Natural killer cell (primary cell): Measurements from ENCODE around the gene HAUS3. TPM values are rescaled to one million over a fixed set of nuclear protein-coding genes. Genes with fewer than 3 reads are reported as not detected.

Source experiments
- ATAC-seq, 3 donors: fragments of 150-1000 bp in 2 of 3; fragments of 200-7000 bp in 1 of 3; cut with Tn5 transposase; 1 replicate in 1 of 3; 2 replicates in 2 of 3; pipeline ENCODE4 v1.10.0; 2021; ENCODE audit warnings: mild to moderate bottlenecking in 2 of 3, moderate library complexity in 2 of 3
- DNase-seq, 2 donors: peaks; one replicate each; pipeline versions ENCODE4 v3.0.0 to v3.0.0-alpha.2; 2013 to 2021; ENCODE audit warnings: mixed read lengths in 1 of 2
- H3K27ac ChIP-seq: one replicate; pipeline ENCODE4 v1.5.1; 2013; ENCODE audit warnings: mild to moderate bottlenecking, low read length
- H3K27me3 ChIP-seq: one replicate; pipeline ENCODE4 v1.6.1; 2013; ENCODE audit warnings: low read length; ENCODE audit not compliant: control insufficient read depth, insufficient read depth
- H3K36me3 ChIP-seq: one replicate; pipeline ENCODE4 v1.6.1; 2013; ENCODE audit warnings: low read length; ENCODE audit not compliant: control insufficient read depth, insufficient read depth
- H3K4me1 ChIP-seq: one replicate; pipeline ENCODE4 v1.6.1; 2013; ENCODE audit warnings: low read length; ENCODE audit not compliant: control insufficient read depth, insufficient read depth
- H3K4me3 ChIP-seq: one replicate; pipeline ENCODE4 v1.5.1; 2013; ENCODE audit warnings: low read length
- H3K9me3 ChIP-seq: one replicate; pipeline ENCODE4 v1.6.1; 2013; ENCODE audit warnings: low read length; ENCODE audit not compliant: control insufficient read depth, insufficient read depth
- H3K27ac Mint-ChIP-seq, 2 donors: one replicate each; pipeline ENCODE4 v1.8.0; 2022; ENCODE audit warnings: mild to moderate bottlenecking in 2 of 2, mixed read lengths in 2 of 2, moderate library complexity in 1 of 2
- H3K27me3 Mint-ChIP-seq, 2 donors: one replicate each; pipeline ENCODE4 v1.8.0; 2022; ENCODE audit warnings: low read depth in 2 of 2, mixed read lengths in 2 of 2
- H3K36me3 Mint-ChIP-seq: one replicate; pipeline ENCODE4 v1.8.0; 2022; ENCODE audit warnings: mixed read lengths
- H3K4me1 Mint-ChIP-seq, 2 donors: one replicate each; pipeline ENCODE4 v1.8.0; 2022; ENCODE audit warnings: mixed read lengths in 2 of 2
- H3K4me3 Mint-ChIP-seq: one replicate; pipeline ENCODE4 v1.8.0; 2022; ENCODE audit warnings: mild to moderate bottlenecking, moderate library complexity, mixed read lengths
- H3K9me3 Mint-ChIP-seq, 2 donors: one replicate each; pipeline ENCODE4 v1.8.0; 2022; ENCODE audit warnings: mixed read lengths in 2 of 2
- CTCF ChIP-seq: fragments of 200-600 bp; IDR thresholded peaks from one replicate; pipeline ENCODE4 v1.8.0; 2022; ENCODE audit warnings: antibody characterized with exemption
- WGBS: methylation state at CpG from one replicate; pipeline ENCODE4 v1.1.7; 2013; ENCODE audit warnings: missing lambda C conversion rate; ENCODE audit not compliant: insufficient coverage; 5-methylcytosine and 5-hydroxymethylcytosine counted together
- intact Hi-C: fragments of 100-400 bp; cut with micrococcal nuclease; formaldehyde crosslinking; loops from one replicate; pipeline ENCODE4 v1.14.2; 2022
- total RNA-seq, 4 donors: library from RNA; stranded (reverse); fragments of 120-200 nt in 1 of 4; gene quantifications; one replicate each; pipeline versions ENCODE4 v1.2.3 to v1.2.4, GENCODE V29; 2013 to 2022

The HAUS3 gene
- total RNA-seq, 3 donors from 2014 or later (not counting 1 experiment from before 2014, with no cell fraction given), result 38.0 to 50.3 (median 49.4) TPM

DNA sequence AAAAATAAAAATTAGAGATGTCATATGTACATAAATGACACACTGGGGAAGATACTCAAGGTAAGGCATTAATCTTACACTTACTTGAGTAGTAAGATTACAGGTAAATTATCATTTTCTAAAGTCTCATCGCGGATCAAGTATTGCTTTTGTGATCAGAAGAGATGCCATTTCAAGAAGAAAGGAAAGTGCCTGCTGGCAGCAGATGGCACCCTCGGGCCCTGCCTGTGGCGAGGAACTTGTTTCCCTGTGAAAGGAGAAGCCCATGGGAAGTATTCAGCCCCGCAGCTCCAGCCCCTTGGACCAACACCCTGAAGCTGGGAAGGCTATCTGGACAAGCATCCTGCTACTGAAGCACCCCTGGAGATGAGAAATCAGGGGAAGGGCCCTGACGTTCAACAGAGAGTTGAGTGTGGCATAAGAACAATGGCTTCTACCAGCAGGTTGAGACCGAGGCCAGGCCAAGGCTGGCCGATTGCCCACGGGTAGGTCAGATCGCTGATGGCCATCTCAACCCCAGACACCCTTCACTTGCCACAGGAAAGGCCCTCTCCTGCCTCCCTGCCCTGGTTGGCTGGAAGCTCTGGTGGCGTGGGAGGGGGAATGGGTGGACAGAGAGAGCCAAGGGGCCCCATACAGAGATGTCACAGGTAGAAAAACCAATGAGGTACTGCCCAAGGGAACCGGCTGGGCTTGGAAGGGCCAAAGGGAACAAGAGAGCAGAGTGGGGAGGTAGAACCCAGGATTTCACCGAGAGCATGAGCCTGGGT lies 38.8 kb upstream of the HAUS3 start:
- no peak for ATAC-seq

DNA sequence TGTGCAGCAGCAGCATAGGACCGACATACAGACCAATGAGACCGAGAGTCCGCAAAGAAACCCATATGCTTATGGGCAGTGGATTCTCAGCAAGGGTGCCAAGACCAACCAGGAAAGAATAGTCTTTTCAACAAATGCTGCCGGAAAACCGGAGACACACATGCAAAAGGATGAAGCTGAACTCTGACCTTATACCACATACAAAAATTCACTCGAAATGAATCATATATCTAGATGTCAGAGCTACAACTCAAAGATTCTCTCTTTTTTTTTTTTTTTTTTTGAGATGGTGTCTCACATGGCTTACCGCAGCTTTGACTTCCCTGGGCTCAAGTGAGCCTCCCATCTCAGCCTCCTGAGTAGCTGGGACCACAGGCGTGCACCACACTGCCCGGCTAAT lies 36.0 kb upstream of the HAUS3 start:
- no peaks in the 10 kb centered on the region for H3K9me3 ChIP-seq
- H3K36me3 Mint-ChIP-seq, result no peaks in the 10 kb centered on the region
- no peaks in the 10 kb centered on the region for H3K36me3 ChIP-seq
- intact Hi-C loops, result no loop called here
- ATAC-seq (no peak), DNase-seq (no peak)
- H3K4me3 Mint-ChIP-seq, result no peak overlapping the region
- peaks cover 31% of the 10 kb centered on the region for H3K4me1 ChIP-seq
- H3K4me1 Mint-ChIP-seq, result peaks cover 30 to 40% of the 10 kb centered on the region in 2 donors
- no peaks in the 10 kb centered on the region for H3K9me3 Mint-ChIP-seq
- WGBS, result 97% methylated on average over 9 of the region's 9 CpGs
- no peak overlapping the region for H3K27ac ChIP-seq
- no peak for TF ChIP-seq CTCF
- no peaks in the 10 kb centered on the region for H3K27me3 ChIP-seq
- H3K4me3 ChIP-seq, result no peak overlapping the region
- H3K27ac Mint-ChIP-seq, result no peak overlapping the region
- no peaks in the 10 kb centered on the region for H3K27me3 Mint-ChIP-seq

More for the DNA sequence above, 38.8 kb upstream of the HAUS3 start:
- 92% methylated on average over 11 of the region's 13 CpGs for WGBS
- Histone ChIP-seq H3K27me3 (no peaks in the 10 kb centered on the region), H3K9me3 (no peaks in the 10 kb centered on the region), H3K4me1 (peaks cover 33% of the 10 kb centered on the region), H3K27ac (peak overlapping the region; percentile 89), H3K36me3 (no peaks in the 10 kb centered on the region), H3K4me3 (no peak overlapping the region)
- Mint-ChIP-seq H3K4me1 (peaks cover 27 to 46% of the 10 kb centered on the region in 2 donors), H3K9me3 (no peaks in the 10 kb centered on the region), H3K4me3 (peak overlapping the region; percentile 35), H3K36me3 (no peaks in the 10 kb centered on the region), H3K27ac (peak overlapping the region; percentile 95 to 97), H3K27me3 (no peaks in the 10 kb centered on the region)
- DNase-seq, result no peak
- intact Hi-C loops, result loop anchor here (1.0 to 5.0 kb wide), 3 partner anchors 38 to 187 kb away; partner anchors contain the start of genes HAUS3, POLN and RNF4
- TF ChIP-seq CTCF, result no peak

DNA sequence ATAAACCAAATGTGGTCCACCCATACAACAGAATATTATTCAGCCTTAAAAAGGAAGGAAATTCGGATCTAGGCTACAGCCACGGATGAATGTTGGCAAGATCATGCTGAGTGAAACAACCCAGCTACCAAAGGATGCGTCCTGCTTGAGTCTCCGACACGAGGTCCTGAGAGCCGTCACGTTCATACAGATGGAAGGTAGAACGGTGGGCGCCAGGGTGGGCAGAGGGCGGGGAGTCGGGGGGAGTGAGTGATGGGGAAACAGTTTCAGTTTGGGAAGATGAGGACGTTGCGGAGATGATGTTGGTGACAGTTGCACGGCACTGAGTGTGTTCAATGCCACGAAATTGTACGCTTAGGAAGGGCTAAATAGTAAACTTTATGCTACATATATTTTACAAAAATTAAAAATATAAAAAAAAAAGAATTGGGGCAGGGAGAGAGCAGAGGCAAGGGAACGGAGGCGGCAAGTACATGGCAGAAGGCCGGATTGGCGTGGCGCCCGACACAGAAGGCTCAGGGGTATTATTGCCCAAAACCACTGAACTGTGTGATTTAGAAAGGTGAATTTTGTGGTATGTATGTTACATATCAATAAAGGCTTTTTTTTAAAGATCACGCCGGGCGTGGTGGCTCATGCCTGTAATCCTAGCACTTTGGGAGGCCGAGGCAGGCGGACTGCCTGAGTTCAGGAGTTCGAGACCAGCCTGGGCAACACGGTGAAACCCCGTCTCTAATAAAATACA lies 34.8 kb upstream of the HAUS3 start:
- Histone ChIP-seq H3K4me1 (peaks cover 28% of the 10 kb centered on the region), H3K27ac (no peak overlapping the region), H3K36me3 (no peaks in the 10 kb centered on the region), H3K27me3 (no peaks in the 10 kb centered on the region), H3K9me3 (no peaks in the 10 kb centered on the region), H3K4me3 (no peak overlapping the region)
- 97% methylated on average over 26 of the region's 30 CpGs for WGBS
- Mint-ChIP-seq H3K27me3 (no peaks in the 10 kb centered on the region), H3K4me1 (peaks cover 18 to 35% of the 10 kb centered on the region in 2 donors), H3K4me3 (no peak overlapping the region), H3K27ac (no peak overlapping the region), H3K36me3 (no peaks in the 10 kb centered on the region), H3K9me3 (no peaks in the 10 kb centered on the region)
- intact Hi-C loops, result no loop called here
- no peak for TF ChIP-seq CTCF
- DNase-seq (no peak), ATAC-seq (no peak)
